HG03095 (cell line): ENCODE measurements around the gene BICDL1.
"Not testable (repeated sequence)": the region's sequence is repeated elsewhere in the genome, so short reads cannot be mapped to it uniquely, and the experiment has no call there.

Experiments used
- ATAC-seq: cut with Tn5 transposase; IDR thresholded peaks from one replicate; pipeline ENCODE4 v1.9.1; 2021; ENCODE audit warnings: moderate library complexity; ENCODE audit not compliant: unreplicated experiment

Gene BICDL1

GRCh38 chr12:119988472-119989360 lies at the start of gene BICDL1:
BICDL1 (plus strand) TSS chr12:119989236; CDS start chr12:119989869, 633 bp downstream.
- peak; percentile 77 for ATAC-seq

GRCh38 chr12:119940897-119941296 lies 48.1 kb upstream of the BICDL1 start:
- no peak for ATAC-seq

- ATAC-seq, result no peak
These were observed 46.6 kb upstream of the BICDL1 start for GRCh38 chr12:119942386-119942785.

- no peak for ATAC-seq
These were observed 42.8 kb upstream of the BICDL1 start for GRCh38 chr12:119946213-119946612.

- no peak for ATAC-seq
These were observed 39.9 kb upstream of the BICDL1 start for GRCh38 chr12:119949145-119949544.

- no peak for ATAC-seq
These were observed 39.4 kb upstream of the BICDL1 start for GRCh38 chr12:119949594-119949993.

GRCh38 chr12:119956047-119956446 lies 33.0 kb upstream of the BICDL1 start:
- no peak for ATAC-seq

GRCh38 chr12:119957135-119957534 lies 31.9 kb upstream of the BICDL1 start:
- no peak for ATAC-seq

- ATAC-seq, result no peak
These were observed 29.6 kb upstream of the BICDL1 start for GRCh38 chr12:119959435-119959834.

GRCh38 chr12:119964123-119964522 lies 24.9 kb upstream of the BICDL1 start:
- ATAC-seq, result no peak

- no peak for ATAC-seq
These were observed 24.1 kb upstream of the BICDL1 start for GRCh38 chr12:119964929-119965328.

GRCh38 chr12:119980242-119980641 lies 8.8 kb upstream of the BICDL1 start:
- no peak for ATAC-seq

GRCh38 chr12:119980702-119981101 lies 8.3 kb upstream of the BICDL1 start:
- ATAC-seq, result not testable (repeated sequence)

- peak; percentile 22 for ATAC-seq
These were observed 310 bp downstream of the BICDL1 start for GRCh38 chr12:119989361-119989730.

- ATAC-seq, result no peak
These were observed 820 bp downstream of the BICDL1 start for GRCh38 chr12:119989731-119990381.

- ATAC-seq, result no peak
These were observed 1.4 kb downstream of the BICDL1 start for GRCh38 chr12:119990382-119990874.

GRCh38 chr12:119992129-119992705 lies 3.2 kb downstream of the BICDL1 start:
- ATAC-seq, result no peak

- ATAC-seq, result no peak
These were observed 6.0 kb downstream of the BICDL1 start for GRCh38 chr12:119994892-119995658.

GRCh38 chr12:119996417-119996816 lies 7.4 kb downstream of the BICDL1 start:
- no peak for ATAC-seq

GRCh38 chr12:119998471-119999245 lies 9.6 kb downstream of the BICDL1 start:
- no peak for ATAC-seq
